ENCODE results near the gene ARHGAP26. TPM values are rescaled to one million over a fixed set of nuclear protein-coding genes. Genes with fewer than 3 reads are reported as not detected.

ARHGAP26 gene
- total RNA-seq, 2 donors from 2014 or later: 21.3 to 22.7 TPM

GRCh38 chr5:143161885-143162540 is 391.8 kb downstream of the ARHGAP26 start:
- H3K9me3 ChIP-seq (ENCODE audit: control insufficient read depth, low read length, poor library complexity, severe bottlenecking): no peaks in the 10 kb centered on the region
- Mint-ChIP-seq H3K4me1 (peaks cover 3% of the 10 kb centered on the region), H3K27ac (no peak overlapping the region), H3K27me3 (no peaks in the 10 kb centered on the region), H3K4me3 (no peak overlapping the region), H3K36me3 (ENCODE audit: low read depth) (no peaks in the 10 kb centered on the region)
- DNase-seq (no peak), ATAC-seq (no peak)

GRCh38 chr5:143162810-143163209 is 392.6 kb downstream of the ARHGAP26 start:
- H3K4me3 Mint-ChIP-seq: no peak overlapping the region
- ATAC-seq (no peak), DNase-seq (no peak)
- H3K27ac Mint-ChIP-seq: no peak overlapping the region
- H3K36me3 Mint-ChIP-seq (ENCODE audit: low read depth): no peaks in the 10 kb centered on the region
- no peaks in the 10 kb centered on the region for H3K27me3 Mint-ChIP-seq
- no peaks in the 10 kb centered on the region for H3K9me3 ChIP-seq (ENCODE audit: control insufficient read depth, low read length, poor library complexity, severe bottlenecking)
- H3K4me1 Mint-ChIP-seq: peaks cover 3% of the 10 kb centered on the region

GRCh38 chr5:143164557-143164956 is 394.4 kb downstream of the ARHGAP26 start:
- peak overlapping the region; percentile 39 for H3K27ac Mint-ChIP-seq
- no peaks in the 10 kb centered on the region for H3K4me1 Mint-ChIP-seq
- H3K27me3 Mint-ChIP-seq: no peaks in the 10 kb centered on the region
- H3K36me3 Mint-ChIP-seq (ENCODE audit: low read depth): no peaks in the 10 kb centered on the region
- ATAC-seq (no peak), DNase-seq (no peak)
- H3K9me3 ChIP-seq (ENCODE audit: control insufficient read depth, low read length, poor library complexity, severe bottlenecking): no peaks in the 10 kb centered on the region
- H3K4me3 Mint-ChIP-seq: no peak overlapping the region

GRCh38 chr5:143165049-143165880 is 395.1 kb downstream of the ARHGAP26 start:
- ATAC-seq: no peak
- no peak for DNase-seq
- Mint-ChIP-seq H3K4me3 (no peak overlapping the region), H3K27me3 (no peaks in the 10 kb centered on the region), H3K27ac (no peak overlapping the region), H3K36me3 (ENCODE audit: low read depth) (no peaks in the 10 kb centered on the region), H3K4me1 (no peaks in the 10 kb centered on the region)
- H3K9me3 ChIP-seq (ENCODE audit: control insufficient read depth, low read length, poor library complexity, severe bottlenecking): no peaks in the 10 kb centered on the region

GRCh38 chr5:143166090-143166489 is 395.9 kb downstream of the ARHGAP26 start:
- Mint-ChIP-seq H3K4me1 (peaks cover 2% of the 10 kb centered on the region), H3K4me3 (no peak overlapping the region)
- no peaks in the 10 kb centered on the region for H3K9me3 ChIP-seq (ENCODE audit: control insufficient read depth, low read length, poor library complexity, severe bottlenecking)

GRCh38 chr5:143166661-143167420 is 396.7 kb downstream of the ARHGAP26 start:
- DNase-seq: no peak
- Mint-ChIP-seq H3K27ac (no peak overlapping the region), H3K27me3 (no peaks in the 10 kb centered on the region), H3K36me3 (ENCODE audit: low read depth) (no peaks in the 10 kb centered on the region), H3K4me1 (peaks cover 2% of the 10 kb centered on the region), H3K4me3 (no peak overlapping the region)
- H3K9me3 ChIP-seq (ENCODE audit: control insufficient read depth, low read length, poor library complexity, severe bottlenecking): no peaks in the 10 kb centered on the region
- ATAC-seq: no peak

More at GRCh38 chr5:143166090-143166489, 395.9 kb downstream of the ARHGAP26 start:
- DNase-seq (no peak), ATAC-seq (no peak)
- H3K36me3 Mint-ChIP-seq (ENCODE audit: low read depth): no peaks in the 10 kb centered on the region
- no peaks in the 10 kb centered on the region for H3K27me3 Mint-ChIP-seq
- no peak overlapping the region for H3K27ac Mint-ChIP-seq

GRCh38 chr5:143168171-143168741 is 398.1 kb downstream of the ARHGAP26 start:
- Mint-ChIP-seq H3K36me3 (ENCODE audit: low read depth) (no peaks in the 10 kb centered on the region), H3K4me1 (peaks cover 2% of the 10 kb centered on the region), H3K4me3 (no peak overlapping the region), H3K27ac (no peak overlapping the region), H3K27me3 (no peaks in the 10 kb centered on the region)
- H3K9me3 ChIP-seq (ENCODE audit: control insufficient read depth, low read length, poor library complexity, severe bottlenecking): no peaks in the 10 kb centered on the region
- no peak for ATAC-seq
- DNase-seq: no peak

- Mint-ChIP-seq H3K4me1 (peaks cover 2% of the 10 kb centered on the region), H3K36me3 (ENCODE audit: low read depth) (no peaks in the 10 kb centered on the region), H3K27ac (no peak overlapping the region), H3K4me3 (no peak overlapping the region), H3K27me3 (no peaks in the 10 kb centered on the region)
- DNase-seq (no peak), ATAC-seq (no peak)
- H3K9me3 ChIP-seq (ENCODE audit: control insufficient read depth, low read length, poor library complexity, severe bottlenecking): no peaks in the 10 kb centered on the region
Observed at GRCh38 chr5:143168921-143169810, 399.0 kb downstream of the ARHGAP26 start.

- Mint-ChIP-seq H3K27me3 (no peaks in the 10 kb centered on the region), H3K27ac (no peak overlapping the region), H3K36me3 (ENCODE audit: low read depth) (no peaks in the 10 kb centered on the region), H3K4me3 (no peak overlapping the region), H3K4me1 (peaks cover 2% of the 10 kb centered on the region)
- DNase-seq (no peak), ATAC-seq (no peak)
- no peaks in the 10 kb centered on the region for H3K9me3 ChIP-seq (ENCODE audit: control insufficient read depth, low read length, poor library complexity, severe bottlenecking)
Observed at GRCh38 chr5:143170104-143170503, 399.9 kb downstream of the ARHGAP26 start.

- no peak overlapping the region for H3K27ac Mint-ChIP-seq
- no peaks in the 10 kb centered on the region for H3K27me3 Mint-ChIP-seq
- H3K4me1 Mint-ChIP-seq: peaks cover 2% of the 10 kb centered on the region
Observed at GRCh38 chr5:143170977-143171376, 400.8 kb downstream of the ARHGAP26 start.

GRCh38 chr5:143172739-143173138 is 402.6 kb downstream of the ARHGAP26 start:
- no peak overlapping the region for H3K4me3 Mint-ChIP-seq
- no peaks in the 10 kb centered on the region for H3K9me3 ChIP-seq (ENCODE audit: control insufficient read depth, low read length, poor library complexity, severe bottlenecking)
- DNase-seq (no peak), ATAC-seq (no peak)
- no peaks in the 10 kb centered on the region for H3K27me3 Mint-ChIP-seq
- H3K4me1 Mint-ChIP-seq: peaks cover 2% of the 10 kb centered on the region
- no peak overlapping the region for H3K27ac Mint-ChIP-seq
- no peaks in the 10 kb centered on the region for H3K36me3 Mint-ChIP-seq (ENCODE audit: low read depth)

More at GRCh38 chr5:143170977-143171376, 400.8 kb downstream of the ARHGAP26 start:
- no peaks in the 10 kb centered on the region for H3K9me3 ChIP-seq (ENCODE audit: control insufficient read depth, low read length, poor library complexity, severe bottlenecking)
- Mint-ChIP-seq H3K36me3 (ENCODE audit: low read depth) (no peaks in the 10 kb centered on the region), H3K4me3 (no peak overlapping the region)
- no peak for ATAC-seq
- no peak for DNase-seq

- H3K27me3 Mint-ChIP-seq: no peaks in the 10 kb centered on the region
- no peak for DNase-seq
- peaks cover 2% of the 10 kb centered on the region for H3K4me1 Mint-ChIP-seq
- H3K36me3 Mint-ChIP-seq (ENCODE audit: low read depth): no peaks in the 10 kb centered on the region
- ATAC-seq: no peak
- no peaks in the 10 kb centered on the region for H3K9me3 ChIP-seq (ENCODE audit: control insufficient read depth, low read length, poor library complexity, severe bottlenecking)
- no peak overlapping the region for H3K4me3 Mint-ChIP-seq
- H3K27ac Mint-ChIP-seq: no peak overlapping the region
Observed at GRCh38 chr5:143173139-143173889, 403.1 kb downstream of the ARHGAP26 start.
